B cell (primary cell): ENCODE results near the gene CD58.

ENCODE experiments used
- EZH2 ChIP-seq: IDR thresholded peaks from 2 replicates; pipeline ENCODE4 v1.6.1; 2012; ENCODE audit warnings: borderline replicate concordance, low read depth, mild to moderate bottlenecking, moderate library complexity, low read length; ENCODE audit not compliant: insufficient read depth, poor library complexity, severe bottlenecking
- TF ChIP-seq, protein P1 (sequence below): fragments of 200-600 bp; IDR thresholded peaks from one replicate; pipeline ENCODE4 v1.8.0; 2022; ENCODE audit warnings: antibody characterized with exemption, mild to moderate bottlenecking

DNA sequence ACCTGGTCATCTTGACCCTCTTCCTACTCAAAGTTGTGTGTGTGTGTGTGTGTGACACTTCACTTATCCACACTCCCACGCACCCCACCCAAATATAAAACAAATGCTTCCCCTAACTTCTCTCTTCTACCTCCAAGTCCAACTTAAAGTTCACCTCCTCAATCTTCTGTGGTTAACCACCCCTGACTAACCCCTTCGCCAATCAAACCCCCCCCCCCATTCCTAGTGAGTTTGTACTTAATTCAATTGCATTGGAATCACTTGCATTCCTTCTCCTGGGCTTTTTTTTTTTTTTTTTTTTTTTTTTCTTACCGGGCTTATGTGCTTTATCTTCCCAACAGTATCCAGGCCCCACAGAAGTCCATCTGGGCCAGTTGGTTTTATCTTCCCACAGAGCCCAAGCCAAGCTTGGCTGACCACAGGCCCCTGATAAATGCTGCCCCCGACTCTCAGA lies 78.4 kb downstream of the CD58 start:
- TF ChIP-seq EZH2, result no peak
- TF ChIP-seq, protein P1, sequence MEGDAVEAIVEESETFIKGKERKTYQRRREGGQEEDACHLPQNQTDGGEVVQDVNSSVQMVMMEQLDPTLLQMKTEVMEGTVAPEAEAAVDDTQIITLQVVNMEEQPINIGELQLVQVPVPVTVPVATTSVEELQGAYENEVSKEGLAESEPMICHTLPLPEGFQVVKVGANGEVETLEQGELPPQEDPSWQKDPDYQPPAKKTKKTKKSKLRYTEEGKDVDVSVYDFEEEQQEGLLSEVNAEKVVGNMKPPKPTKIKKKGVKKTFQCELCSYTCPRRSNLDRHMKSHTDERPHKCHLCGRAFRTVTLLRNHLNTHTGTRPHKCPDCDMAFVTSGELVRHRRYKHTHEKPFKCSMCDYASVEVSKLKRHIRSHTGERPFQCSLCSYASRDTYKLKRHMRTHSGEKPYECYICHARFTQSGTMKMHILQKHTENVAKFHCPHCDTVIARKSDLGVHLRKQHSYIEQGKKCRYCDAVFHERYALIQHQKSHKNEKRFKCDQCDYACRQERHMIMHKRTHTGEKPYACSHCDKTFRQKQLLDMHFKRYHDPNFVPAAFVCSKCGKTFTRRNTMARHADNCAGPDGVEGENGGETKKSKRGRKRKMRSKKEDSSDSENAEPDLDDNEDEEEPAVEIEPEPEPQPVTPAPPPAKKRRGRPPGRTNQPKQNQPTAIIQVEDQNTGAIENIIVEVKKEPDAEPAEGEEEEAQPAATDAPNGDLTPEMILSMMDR, result no peak
